ENCODE measurements around the gene EPAS1.

- TF ChIP-seq GABPA (IDR thresholded peaks at IDR 0.05 in 1 of 2, conservative IDR thresholded peaks at IDR 0.05 in 1 of 2) (no peak), MAX (IDR thresholded peaks at IDR 0.05) (no peak), RAD21 (IDR thresholded peaks at IDR 0.05) (no peak), TAF1 (conservative IDR thresholded peaks at IDR 0.05) (no peak), CTCF (IDR thresholded peaks at IDR 0.05; ENCODE audit: low read depth, low read length, missing input control) (no peak), RXRA (IDR thresholded peaks at IDR 0.05) (no peak), ZBTB33 (IDR thresholded peaks at IDR 0.05) (no peak), EGR1 (IDR thresholded peaks at IDR 0.05; ENCODE audit: low read depth in 2 of 2) (no peak), ATF3 (IDR thresholded peaks at IDR 0.05) (no peak)
Observed at GRCh38 chr2:46428911-46429436, 131.8 kb downstream of the EPAS1 start.

All from liver (tissue), 3 donors.